K562 (cell line): ENCODE measurements around the gene AQP6. TPM values are rescaled to one million over a fixed set of nuclear protein-coding genes. Genes with fewer than 3 reads are reported as not detected.

Experiments used
- AFF1 ChIP-seq, 2 experiments: fragments of 450-650 bp; IDR thresholded peaks; 2 replicates each; pipeline ENCODE4 v1.6.1; 2018; ENCODE audit warnings: mild to moderate bottlenecking in 2 of 2, low read depth in 1 of 2; ENCODE audit not compliant: partially characterized antibody in 2 of 2
- ETV1 ChIP-seq: fragments of 450-650 bp; conservative IDR thresholded peaks from 2 replicates; pipeline ENCODE4 v1.6.1; 2016; ENCODE audit warnings: missing genetic modification characterization, control low read depth, low read depth, missing compliant biosample characterization
- GTF3C2 ChIP-seq: IDR thresholded peaks from 3 replicates; pipeline ENCODE4 v1.6.1; 2011; ENCODE audit warnings: borderline replicate concordance, mild to moderate bottlenecking, moderate library complexity; ENCODE audit not compliant: insufficient read length; ENCODE audit errors: extremely low read depth
- HDAC3 ChIP-seq: fragments of 450-650 bp; IDR thresholded peaks from 2 replicates; pipeline ENCODE4 v1.6.1; 2018; ENCODE audit warnings: borderline replicate concordance, mild to moderate bottlenecking, moderate library complexity; ENCODE audit not compliant: partially characterized antibody
- POLR2G ChIP-seq: fragments of 200-400 bp; formaldehyde crosslinking; IDR thresholded peaks from 2 replicates; pipeline ENCODE4 v1.6.1; 2017; ENCODE audit warnings: low read depth, mild to moderate bottlenecking, antibody characterized with exemption, low read length, moderate library complexity
- REST ChIP-seq, 2 experiments: fragments of 450-650 bp; formaldehyde crosslinking in 1 of 2; IDR thresholded peaks; 2 replicates each; pipeline versions ENCODE4 v1.4.0 to v1.6.1; 2014 to 2020; ENCODE audit warnings: mild to moderate bottlenecking in 2 of 2, borderline replicate concordance in 1 of 2, low read depth in 1 of 2
- SREBF2 ChIP-seq: sonication (generic); formaldehyde crosslinking; IDR thresholded peaks from 2 replicates; pipeline ENCODE4 v1.4.0; 2020; ENCODE audit warnings: mild to moderate bottlenecking, missing genetic modification reagents
- ZNF354B ChIP-seq: fragments of 250-450 bp; sonication (Bioruptor Pico); IDR thresholded peaks from 2 replicates; pipeline ENCODE4 v1.4.0; 2020
- ZNF586 ChIP-seq: fragments of 450-650 bp; formaldehyde crosslinking; conservative IDR thresholded peaks from 2 replicates; pipeline ENCODE4 v1.4.0; 2020; ENCODE audit warnings: mild to moderate bottlenecking, moderate library complexity
- polyA plus RNA-seq, 8 experiments: library from polyadenylated mRNA; depleted of rRNA in 4 of 8; stranded (reverse) in 5 of 8; unstranded in 3 of 8; fragments of >200 nt; fragmentation: Nextera tagmentation in 2 of 8; fragmentation: Illumina TruSeq in 1 of 8; extraction: Ambion mirVana in 2 of 8; extraction: Trizol in 1 of 8; gene quantifications; 2 replicates each; pipeline versions ENCODE4 v1.2.1 to v1.2.3, GENCODE V29; 2011 to 2014; ENCODE audit warnings: inconsistent platforms in 1 of 8, missing spikeins in 1 of 8
- total RNA-seq, 7 experiments: library from RNA; depleted of rRNA in 6 of 7; stranded (reverse); fragments of >200 nt in 6 of 7; fragmentation: Illumina TruSeq in 2 of 7; extraction: Trizol in 2 of 7; gene quantifications; 2 replicates each; pipeline versions ENCODE4 v1.2.1 to v1.2.3, GENCODE V29; 2011 to 2021; ENCODE audit warnings: low replicate concordance in 1 of 7

AQP6 gene
- total and polyA plus RNA-seq, 9 of the 15 experiments (the other 6 are each of a cell fraction or from before 2014, with no cell fraction given): 0.05 to 0.12 TPM; not detected in 7

GRCh38 chr12:49984476-49985359, 12.0 kb downstream of the AQP6 start (continued):
- TF ChIP-seq REST (IDR thresholded peaks at IDR 0.05; ENCODE audit: borderline replicate concordance) (no peak), REST (CRISPR knock-in tag; IDR thresholded peaks at IDR 0.05; ENCODE audit: low read depth) (no peak), POLR2G (no peak), ZNF586 (CRISPR knock-in tag) (no peak), HDAC3 (no peak), AFF1 (IDR thresholded peaks at IDR 0.05; ENCODE audit: low read depth in 1 of 2, partially characterized antibody in 2 of 2) (no peak), GTF3C2 (no peak), SREBF2 (no peak), ZNF354B (CRISPR knock-in tag) (no peak), ETV1 (no peak)
